Gastroesophageal sphincter (tissue), 3 donors: ENCODE results near the gene GPR137.

ENCODE experiments used
- CTCF ChIP-seq, 4 experiments: fragments of 200-600 bp in 2 of 4; fragments of 450-650 bp in 2 of 4; sonication (generic) in 1 of 4; IDR thresholded peaks; one replicate each; pipeline ENCODE4 v1.5.1; 2017 to 2019; ENCODE audit warnings: antibody characterized with exemption in 4 of 4, mild to moderate bottlenecking in 2 of 4, moderate library complexity in 2 of 4
- EP300 ChIP-seq: sonication (generic); formaldehyde crosslinking; IDR thresholded peaks from one replicate; pipeline ENCODE4 v1.6.1; 2017; ENCODE audit warnings: antibody characterized with exemption, mild to moderate bottlenecking
- POLR2A ChIP-seq, 2 donors: fragments of 450-650 bp; IDR thresholded peaks; one replicate each; pipeline ENCODE4 v1.6.1; 2017; ENCODE audit warnings: antibody characterized with exemption in 2 of 2, mild to moderate bottlenecking in 2 of 2, moderate library complexity in 1 of 2
- POLR2AphosphoS5 ChIP-seq: sonication (generic); formaldehyde crosslinking; IDR thresholded peaks from one replicate; pipeline ENCODE4 v1.6.1; 2017; ENCODE audit warnings: antibody characterized with exemption

GRCh38 chr11:64255135-64256128 lies 30.2 kb upstream of the GPR137 start:
- TF ChIP-seq POLR2A (IDR thresholded peaks at IDR 0.05) (no peak), CTCF (IDR thresholded peaks at IDR 0.05) (no peak), POLR2AphosphoS5 (no peak), EP300 (no peak)
